ENCODE results near the gene MRPS2.
"Not testable (repeated sequence)": the region's sequence is repeated elsewhere in the genome, so short reads cannot be mapped to it uniquely, and the experiment has no call there.

The MRPS2 gene

DNA sequence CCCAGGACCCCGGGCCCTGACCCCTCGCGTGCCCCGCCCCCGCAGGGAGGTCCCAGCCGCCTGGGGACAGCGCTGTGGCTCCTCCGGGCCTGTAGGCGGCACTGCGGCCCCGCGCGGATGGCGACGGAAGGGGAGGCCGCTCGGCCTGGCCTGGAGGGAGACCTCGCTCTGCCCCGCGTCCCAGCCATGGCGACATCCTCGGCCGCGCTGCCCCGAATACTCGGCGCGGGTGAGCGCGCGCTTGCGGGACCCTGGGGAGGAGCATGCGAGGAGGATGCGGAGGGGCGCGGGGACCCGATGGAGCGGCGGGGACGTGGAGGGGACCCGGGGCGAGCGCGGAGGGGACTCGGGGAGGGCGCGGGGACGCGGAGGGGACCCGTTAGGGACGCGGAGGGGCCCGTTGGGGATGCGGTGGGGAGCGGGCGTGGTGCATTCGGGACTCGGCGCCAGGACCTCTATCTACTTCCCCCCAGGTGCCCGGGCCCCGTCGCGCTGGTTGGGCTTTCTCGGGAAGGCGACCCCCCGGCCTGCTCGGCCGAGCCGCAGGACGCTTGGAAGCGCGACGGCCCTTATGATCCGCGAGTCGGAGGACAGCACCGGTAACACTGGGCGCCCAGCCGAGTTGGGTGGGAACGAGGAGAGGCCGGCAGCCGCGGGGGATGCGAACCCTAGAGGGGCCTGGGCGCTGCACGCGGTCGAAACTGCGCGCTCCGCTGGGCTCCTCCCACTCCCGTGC lies at the start of gene MRPS2:
TSS of gene MRPS2 (plus strand) at position 158 of the 736 bp plus-strand sequence. CDS start at position 187, 29 bp downstream.
- peak within 1 kb of the TSS; percentile 94 for H3K4me3 ChIP-seq
- H3K9ac ChIP-seq (ENCODE audit: insufficient read length): peak within 1 kb of the TSS; percentile 94
- 0 out of 2 replicates have a peak within 1 kb of the TSS, but pooled peaks have one; percentile 50 for H3K27ac ChIP-seq
- peaks cover 37% of the 10 kb centered on the region for H3K36me3 ChIP-seq (ENCODE audit: insufficient read depth, low read length)
- no peaks in the 10 kb centered on the region for H3K9me3 ChIP-seq (ENCODE audit: low read depth, low read length)
- TF ChIP-seq FOXP2 (optimal IDR thresholded peaks at IDR 0.05; ENCODE audit: control extremely low read depth, extremely low read length, insufficient read depth): peak; percentile 86
- TF ChIP-seq POLR2AphosphoS5 (IDR thresholded peaks at IDR 0.05; ENCODE audit: borderline replicate concordance, low read depth, low read length): peak; percentile 89
- no peak for TF ChIP-seq EZH2 (IDR thresholded peaks at IDR 0.05)
- no peak for DNase-seq (ENCODE audit: low read depth, low spot score)

DNA sequence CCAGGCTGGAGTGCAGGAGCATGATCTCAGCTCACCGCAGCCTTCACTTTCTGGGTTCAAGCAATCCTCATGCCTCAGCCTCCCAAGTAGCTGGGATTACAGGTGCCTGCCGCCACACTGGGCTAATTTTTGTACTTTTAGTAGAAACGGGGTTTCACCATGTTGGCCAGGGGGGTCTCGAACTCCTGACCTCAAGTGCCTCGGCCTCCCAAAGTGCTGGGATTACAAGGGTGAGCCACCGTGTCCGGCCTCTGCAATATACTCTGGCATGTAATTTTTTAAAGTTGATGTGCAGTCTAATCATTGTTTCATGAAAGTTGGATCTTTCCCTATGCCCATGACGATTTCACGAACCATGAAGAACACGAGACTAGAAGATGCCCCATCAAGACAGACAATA lies 49.5 kb upstream of the MRPS2 start:
- Histone ChIP-seq H3K9ac (ENCODE audit: insufficient read length) (no peak overlapping the region), H3K27ac (no peak overlapping the region), H3K9me3 (ENCODE audit: low read depth, low read length) (no peaks in the 10 kb centered on the region), H3K36me3 (ENCODE audit: insufficient read depth, low read length) (no peaks in the 10 kb centered on the region), H3K4me3 (no peak overlapping the region)
- TF ChIP-seq POLR2AphosphoS5 (IDR thresholded peaks at IDR 0.05; ENCODE audit: borderline replicate concordance, low read depth, low read length): no peak
- no peak for DNase-seq (ENCODE audit: low read depth, low spot score)

DNA sequence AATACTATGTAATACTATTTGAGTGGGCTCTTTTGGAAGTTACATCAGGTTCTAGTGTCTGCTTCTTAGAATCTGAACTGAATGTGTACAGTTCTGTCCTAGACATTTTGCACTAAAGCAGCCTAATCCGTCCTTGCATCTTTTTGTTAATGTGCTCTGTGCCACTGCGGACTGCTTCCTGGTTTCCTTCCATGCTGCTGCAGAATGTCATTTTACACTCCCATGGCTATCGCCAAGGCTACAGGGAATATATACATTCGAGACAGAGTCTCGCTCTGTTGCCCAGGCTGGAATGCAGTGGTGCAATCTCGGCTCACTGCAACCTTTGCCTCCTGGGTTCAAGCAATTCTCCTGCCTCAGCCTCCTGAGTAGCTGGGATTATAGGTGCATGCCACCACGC lies 48.6 kb upstream of the MRPS2 start:
- not testable (repeated sequence) for H3K4me3 ChIP-seq; H3K9ac ChIP-seq (ENCODE audit: insufficient read length); H3K27ac ChIP-seq; DNase-seq (ENCODE audit: low read depth, low spot score); H3K9me3 ChIP-seq (ENCODE audit: low read depth, low read length); H3K36me3 ChIP-seq (ENCODE audit: insufficient read depth, low read length)

DNA sequence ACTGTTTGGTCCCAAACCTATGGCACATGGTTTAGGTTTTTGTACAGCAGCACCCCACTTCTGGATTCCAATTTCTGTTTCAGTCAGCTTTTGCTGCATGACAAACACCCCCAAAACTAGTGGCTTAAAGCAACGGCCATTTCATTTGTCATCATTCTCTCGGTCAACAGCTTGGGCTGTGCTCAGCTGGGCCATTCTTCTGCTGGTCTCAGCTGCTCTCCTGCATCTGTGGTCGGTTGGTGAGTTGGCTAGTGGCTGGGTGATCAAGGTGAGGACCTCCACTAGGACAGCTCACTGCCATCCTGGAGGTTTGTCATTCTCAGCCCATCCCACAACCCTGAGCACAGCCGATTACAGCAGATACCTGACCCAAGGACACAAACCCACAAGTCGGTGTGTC lies 45.7 kb upstream of the MRPS2 start:
- Histone ChIP-seq H3K27ac (no peak overlapping the region), H3K4me3 (no peak overlapping the region), H3K9me3 (ENCODE audit: low read depth, low read length) (no peaks in the 10 kb centered on the region), H3K9ac (ENCODE audit: insufficient read length) (no peak overlapping the region), H3K36me3 (ENCODE audit: insufficient read depth, low read length) (no peaks in the 10 kb centered on the region)
- no peak for TF ChIP-seq POLR2AphosphoS5 (IDR thresholded peaks at IDR 0.05; ENCODE audit: borderline replicate concordance, low read depth, low read length)
- no peak for TF ChIP-seq FOXP2 (optimal IDR thresholded peaks at IDR 0.05; ENCODE audit: control extremely low read depth, extremely low read length, insufficient read depth)
- TF ChIP-seq EZH2 (IDR thresholded peaks at IDR 0.05): no peak
- DNase-seq (ENCODE audit: low read depth, low spot score): no peak

DNA sequence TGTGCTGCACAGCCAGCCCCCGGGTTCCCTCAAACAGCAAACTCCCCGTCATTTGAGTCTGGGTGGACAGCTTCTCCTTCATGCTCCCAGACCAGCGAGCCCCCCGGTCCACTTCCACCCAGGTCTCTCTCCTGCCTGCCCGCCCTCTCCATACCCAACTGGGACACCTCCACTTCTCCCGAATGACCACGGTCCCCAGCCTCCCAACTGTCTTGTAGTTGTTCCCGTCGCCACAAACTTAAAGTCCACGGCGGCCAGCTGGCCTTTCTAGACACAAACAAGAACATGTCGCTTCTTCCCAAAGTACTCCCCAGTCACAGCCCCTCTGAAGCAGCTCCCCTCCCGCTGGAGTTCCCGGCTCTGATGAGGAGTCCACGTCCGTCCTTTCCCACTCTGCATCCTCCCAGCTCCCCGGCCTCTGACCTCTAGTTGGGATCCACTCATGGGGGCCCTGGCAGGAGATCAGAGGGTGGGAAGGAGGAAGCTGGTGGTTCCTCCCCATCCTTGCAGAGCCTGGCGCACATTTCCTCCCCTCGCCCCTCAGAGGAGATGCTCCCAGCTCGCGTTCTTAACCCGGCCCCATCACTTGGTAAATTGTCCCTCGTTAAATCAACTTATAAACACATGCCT lies 45.0 kb upstream of the MRPS2 start:
- Histone ChIP-seq H3K9me3 (ENCODE audit: low read depth, low read length) (no peaks in the 10 kb centered on the region), H3K27ac (no peak overlapping the region), H3K36me3 (ENCODE audit: insufficient read depth, low read length) (no peaks in the 10 kb centered on the region), H3K9ac (ENCODE audit: insufficient read length) (no peak overlapping the region), H3K4me3 (no peak overlapping the region)
- DNase-seq (ENCODE audit: low read depth, low spot score): no peak
- no peak for TF ChIP-seq POLR2AphosphoS5 (IDR thresholded peaks at IDR 0.05; ENCODE audit: borderline replicate concordance, low read depth, low read length)
- no peak for TF ChIP-seq FOXP2 (optimal IDR thresholded peaks at IDR 0.05; ENCODE audit: control extremely low read depth, extremely low read length, insufficient read depth)
- TF ChIP-seq EZH2 (IDR thresholded peaks at IDR 0.05): no peak

DNA sequence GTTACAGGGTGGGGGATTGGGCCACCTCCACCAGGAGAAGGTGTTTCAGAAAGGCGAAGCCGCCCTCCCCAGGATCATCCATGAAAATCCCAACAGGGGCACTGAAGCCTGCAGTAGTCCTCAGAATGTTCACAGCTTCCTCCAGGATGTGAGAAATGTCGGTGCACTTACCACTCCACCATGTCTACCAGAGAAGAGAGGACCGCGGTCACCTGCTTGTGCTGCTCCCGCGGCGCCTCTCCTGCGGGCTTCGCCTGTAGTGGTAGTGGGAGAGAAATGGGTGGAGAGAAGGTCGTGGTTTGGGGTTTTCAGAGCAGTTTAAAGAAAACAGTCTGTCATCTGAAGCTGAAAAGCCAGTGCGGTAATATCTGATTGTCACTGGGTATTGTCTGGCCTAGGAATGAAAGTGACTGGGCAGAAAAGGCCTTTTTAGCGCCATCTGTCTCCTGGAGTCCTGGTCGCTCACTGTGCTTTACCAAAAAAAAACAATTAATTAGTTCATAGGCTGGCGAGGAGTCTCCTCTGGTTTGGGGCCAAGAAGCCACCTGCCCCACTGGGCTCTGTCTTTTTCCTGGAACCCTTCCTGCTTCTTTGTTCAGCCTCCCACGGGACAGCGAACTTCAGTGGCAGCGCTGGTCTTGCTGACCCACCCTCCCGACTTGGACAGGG lies 43.9 kb upstream of the MRPS2 start:
- H3K36me3 ChIP-seq (ENCODE audit: insufficient read depth, low read length): no peaks in the 10 kb centered on the region
- H3K27ac ChIP-seq: no peak overlapping the region
- no peak overlapping the region for H3K4me3 ChIP-seq
- TF ChIP-seq FOXP2 (optimal IDR thresholded peaks at IDR 0.05; ENCODE audit: control extremely low read depth, extremely low read length, insufficient read depth) (no peak), POLR2AphosphoS5 (IDR thresholded peaks at IDR 0.05; ENCODE audit: borderline replicate concordance, low read depth, low read length) (no peak)
- no peaks in the 10 kb centered on the region for H3K9me3 ChIP-seq (ENCODE audit: low read depth, low read length)
- no peak for DNase-seq (ENCODE audit: low read depth, low spot score)
- H3K9ac ChIP-seq (ENCODE audit: insufficient read length): no peak overlapping the region

DNA sequence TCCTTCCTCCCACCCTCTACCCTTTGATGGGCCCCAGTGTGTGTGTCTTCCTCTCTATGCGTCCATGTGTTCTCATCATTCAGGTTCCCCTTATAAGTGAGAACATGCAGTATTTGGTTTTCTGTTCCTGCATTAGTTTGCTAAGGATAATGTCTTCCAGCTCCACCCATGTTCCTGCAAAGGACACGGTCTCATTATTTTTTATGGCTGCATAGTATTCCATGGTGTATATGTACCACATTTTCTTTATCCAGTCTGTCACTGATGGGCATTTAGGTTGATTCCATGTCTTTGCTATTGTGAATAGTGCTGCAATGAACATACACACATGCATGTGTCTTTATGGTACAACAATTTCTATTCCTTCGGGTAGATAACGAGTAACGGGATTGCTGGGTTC lies 42.0 kb upstream of the MRPS2 start:
- H3K36me3 ChIP-seq (ENCODE audit: insufficient read depth, low read length); H3K4me3 ChIP-seq; H3K27ac ChIP-seq; H3K9ac ChIP-seq (ENCODE audit: insufficient read length); H3K9me3 ChIP-seq (ENCODE audit: low read depth, low read length); DNase-seq (ENCODE audit: low read depth, low spot score): not testable (repeated sequence)

DNA sequence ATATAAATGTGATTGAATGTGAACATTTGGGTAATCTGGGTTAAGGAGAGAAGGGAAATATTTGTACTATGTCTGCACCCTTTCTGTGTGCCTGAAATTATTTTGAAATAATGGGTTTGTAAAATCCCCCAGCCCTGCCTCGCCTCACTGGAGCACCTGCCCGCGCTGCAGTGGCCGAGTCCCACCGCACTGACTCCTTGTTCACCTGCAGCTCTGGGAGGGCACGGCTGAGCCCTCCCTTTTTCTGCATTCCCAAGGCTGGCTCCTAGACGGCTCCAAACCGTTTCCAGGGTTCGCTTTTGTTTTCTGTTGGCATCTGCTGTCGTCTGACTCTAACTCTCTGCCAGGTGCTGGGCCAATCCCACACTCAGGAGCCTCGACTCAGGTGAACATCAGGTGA lies 38.5 kb upstream of the MRPS2 start:
- Histone ChIP-seq H3K27ac (no peak overlapping the region), H3K9me3 (ENCODE audit: low read depth, low read length) (no peaks in the 10 kb centered on the region), H3K36me3 (ENCODE audit: insufficient read depth, low read length) (no peaks in the 10 kb centered on the region), H3K4me3 (no peak overlapping the region), H3K9ac (ENCODE audit: insufficient read length) (no peak overlapping the region)
- TF ChIP-seq FOXP2 (optimal IDR thresholded peaks at IDR 0.05; ENCODE audit: control extremely low read depth, extremely low read length, insufficient read depth): no peak
- TF ChIP-seq EZH2 (IDR thresholded peaks at IDR 0.05): no peak
- no peak for TF ChIP-seq POLR2AphosphoS5 (IDR thresholded peaks at IDR 0.05; ENCODE audit: borderline replicate concordance, low read depth, low read length)
- no peak for DNase-seq (ENCODE audit: low read depth, low spot score)

DNA sequence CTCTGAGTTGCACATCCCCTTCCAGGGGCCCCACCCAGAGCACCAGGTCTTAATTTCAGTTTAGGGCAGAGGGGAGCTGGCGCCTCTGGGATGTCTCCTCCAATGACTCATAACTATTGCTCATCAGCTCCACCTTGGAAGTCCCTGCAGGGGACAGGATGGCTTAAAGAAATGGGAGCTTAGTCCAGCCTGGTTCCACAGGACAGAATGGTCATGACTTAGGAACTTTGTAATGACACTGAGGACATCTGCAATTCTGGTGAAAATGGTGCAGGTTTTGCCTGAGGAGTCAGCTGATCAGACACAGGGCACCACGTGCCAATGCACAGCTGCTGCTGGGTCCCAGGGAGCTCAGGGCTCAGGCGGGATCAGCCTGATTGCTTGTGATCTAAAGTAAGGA lies 37.3 kb upstream of the MRPS2 start:
- DNase-seq (ENCODE audit: low read depth, low spot score): no peak

More for the DNA sequence above, 37.3 kb upstream of the MRPS2 start:
- no peak for TF ChIP-seq POLR2AphosphoS5 (IDR thresholded peaks at IDR 0.05; ENCODE audit: borderline replicate concordance, low read depth, low read length)
- no peak overlapping the region for H3K4me3 ChIP-seq
- no peaks in the 10 kb centered on the region for H3K36me3 ChIP-seq (ENCODE audit: insufficient read depth, low read length)
- no peak overlapping the region for H3K27ac ChIP-seq
- H3K9me3 ChIP-seq (ENCODE audit: low read depth, low read length): no peaks in the 10 kb centered on the region
- no peak overlapping the region for H3K9ac ChIP-seq (ENCODE audit: insufficient read length)
